Fibroblast of villous mesenchyme (primary cell): Measurements from ENCODE around the gene PAFAH1B2. TPM values are rescaled to one million over a fixed set of nuclear protein-coding genes. Genes with fewer than 3 reads are reported as not detected.
"Not testable (repeated sequence)": the region's sequence is repeated elsewhere in the genome, so short reads cannot be mapped to it uniquely, and the experiment has no call there.

Experiments
- DNase-seq: peaks from one replicate; pipeline ENCODE4 v3.0.0-alpha.2; 2010; ENCODE audit warnings: low read depth
- H3K4me3 ChIP-seq: 2 replicates; pipeline ENCODE4 v1.5.1; 2011; ENCODE audit warnings: low read depth, mild to moderate bottlenecking, low read length
- CTCF ChIP-seq: IDR thresholded peaks from 2 replicates; pipeline ENCODE4 v1.5.1; 2012; ENCODE audit warnings: low read depth, mild to moderate bottlenecking, low read length; ENCODE audit not compliant: insufficient read depth
- total RNA-seq: library from RNA; depleted of rRNA; stranded (reverse); fragments of >200 nt; gene quantifications from 2 replicates; pipeline ENCODE4 v1.2.3, GENCODE V29; 2012

PAFAH1B2 gene
- total RNA-seq, 1 donor, result 200 TPM

- H3K4me3 ChIP-seq, result peak overlapping the region; percentile 78
- DNase-seq, result peak; percentile 16
- no peak for TF ChIP-seq CTCF
These were observed 46.5 kb upstream of the PAFAH1B2 start for GRCh38 chr11:117097389-117098268.

- no peak for TF ChIP-seq CTCF
- peak; percentile 91 for DNase-seq
- peak within 1 kb of the TSS; percentile 78 for H3K4me3 ChIP-seq
These were observed 45.5 kb upstream of the PAFAH1B2 start, which contains the start of gene SIK3 for GRCh38 chr11:117098269-117099232. Gene SIK3 (minus strand): TSS chr11:117098428. CDS start chr11:117098415, 13 bp downstream.

GRCh38 chr11:117099696-117100095 is 44.4 kb upstream of the PAFAH1B2 start:
- no peak overlapping the region for H3K4me3 ChIP-seq
- no peak for DNase-seq
- no peak for TF ChIP-seq CTCF

- TF ChIP-seq CTCF, result no peak
- DNase-seq, result no peak
- H3K4me3 ChIP-seq, result no peak overlapping the region
These were observed 43.5 kb upstream of the PAFAH1B2 start for GRCh38 chr11:117100556-117100955.

- TF ChIP-seq CTCF, result no peak
- H3K4me3 ChIP-seq, result no peak overlapping the region
- DNase-seq, result peak; percentile 79
These were observed 36.1 kb upstream of the PAFAH1B2 start for GRCh38 chr11:117107701-117108590.

GRCh38 chr11:117110294-117110950 is 33.7 kb upstream of the PAFAH1B2 start:
- H3K4me3 ChIP-seq, result no peak overlapping the region
- no peak for DNase-seq
- TF ChIP-seq CTCF, result no peak

- not testable (repeated sequence) for H3K4me3 ChIP-seq, DNase-seq
These were observed 31.6 kb upstream of the PAFAH1B2 start for GRCh38 chr11:117112497-117112896.

GRCh38 chr11:117112939-117113338 is 31.1 kb upstream of the PAFAH1B2 start:
- H3K4me3 ChIP-seq, DNase-seq: not testable (repeated sequence)
